ENCODE data around the gene SLC24A3.

- TF ChIP-seq ESRRG (CRISPR knock-in tag; IDR thresholded peaks at IDR 0.05): no peak
- TF ChIP-seq RARB (CRISPR knock-in tag; IDR thresholded peaks at IDR 0.05): no peak
- TF ChIP-seq ZFP30 (CRISPR knock-in tag; IDR thresholded peaks at IDR 0.05): no peak
Observed at GRCh38 chr20:19670829-19671228, 458.4 kb downstream of the SLC24A3 start.
